HG03565 (cell line): ENCODE measurements around the gene KNOP1.

Experiments used
- ATAC-seq: cut with Tn5 transposase; IDR thresholded peaks from one replicate; pipeline ENCODE4 v1.9.1; 2021; ENCODE audit warnings: mild to moderate bottlenecking, moderate library complexity; ENCODE audit not compliant: unreplicated experiment

Gene KNOP1, protein sequence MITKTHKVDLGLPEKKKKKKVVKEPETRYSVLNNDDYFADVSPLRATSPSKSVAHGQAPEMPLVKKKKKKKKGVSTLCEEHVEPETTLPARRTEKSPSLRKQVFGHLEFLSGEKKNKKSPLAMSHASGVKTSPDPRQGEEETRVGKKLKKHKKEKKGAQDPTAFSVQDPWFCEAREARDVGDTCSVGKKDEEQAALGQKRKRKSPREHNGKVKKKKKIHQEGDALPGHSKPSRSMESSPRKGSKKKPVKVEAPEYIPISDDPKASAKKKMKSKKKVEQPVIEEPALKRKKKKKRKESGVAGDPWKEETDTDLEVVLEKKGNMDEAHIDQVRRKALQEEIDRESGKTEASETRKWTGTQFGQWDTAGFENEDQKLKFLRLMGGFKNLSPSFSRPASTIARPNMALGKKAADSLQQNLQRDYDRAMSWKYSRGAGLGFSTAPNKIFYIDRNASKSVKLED

DNA sequence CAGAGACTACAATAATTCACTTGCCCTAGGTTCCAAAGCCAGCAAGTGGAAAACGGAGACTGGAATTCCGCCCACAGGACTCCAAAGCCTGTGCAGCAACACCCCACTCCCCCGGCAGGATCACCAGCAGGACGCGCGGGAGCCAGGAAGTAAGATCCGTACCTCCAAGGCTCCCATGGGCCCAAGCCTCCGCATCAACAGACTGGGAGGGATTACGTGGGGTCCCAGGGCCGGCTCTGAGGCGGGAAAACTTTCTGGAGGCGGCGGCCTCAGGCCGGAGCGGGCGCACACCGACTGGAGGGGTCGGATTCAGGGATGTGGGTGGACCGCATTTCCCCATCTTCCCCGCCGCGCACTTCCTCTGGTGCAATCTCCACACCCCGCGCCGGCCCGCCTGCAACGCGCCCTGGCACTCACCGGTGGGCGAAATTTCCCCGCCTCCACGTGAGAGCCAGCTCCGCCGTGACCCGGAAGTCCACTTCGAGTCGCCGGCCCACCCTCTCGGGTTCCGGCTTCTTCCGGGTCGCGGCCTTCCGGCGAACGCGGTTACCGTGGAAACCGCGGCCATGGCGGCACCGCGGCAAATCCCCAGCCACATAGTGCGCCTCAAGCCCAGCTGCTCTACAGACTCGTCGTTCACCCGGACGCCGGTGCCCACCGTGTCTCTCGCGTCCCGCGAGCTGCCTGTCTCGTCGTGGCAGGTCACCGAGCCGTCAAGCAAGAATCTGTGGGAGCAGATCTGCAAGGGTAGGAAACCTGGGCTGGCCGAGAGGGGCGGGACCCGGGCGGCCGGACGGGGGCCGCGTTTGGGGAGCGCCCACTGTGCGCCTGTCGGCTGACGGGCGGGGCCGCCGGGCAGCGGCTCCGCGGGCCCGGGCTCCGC lies at the start of gene KNOP1, which contains the start of gene IQCK:
KNOP1 (minus strand) TSS at position 487 of the 883 bp plus-strand sequence. CDS start 3,192 bp downstream, outside the sequence.
IQCK (plus strand) TSS at position 531 of the 883 bp plus-strand sequence; CDS start at position 567, 36 bp downstream.
- ATAC-seq = peak; percentile 86

DNA sequence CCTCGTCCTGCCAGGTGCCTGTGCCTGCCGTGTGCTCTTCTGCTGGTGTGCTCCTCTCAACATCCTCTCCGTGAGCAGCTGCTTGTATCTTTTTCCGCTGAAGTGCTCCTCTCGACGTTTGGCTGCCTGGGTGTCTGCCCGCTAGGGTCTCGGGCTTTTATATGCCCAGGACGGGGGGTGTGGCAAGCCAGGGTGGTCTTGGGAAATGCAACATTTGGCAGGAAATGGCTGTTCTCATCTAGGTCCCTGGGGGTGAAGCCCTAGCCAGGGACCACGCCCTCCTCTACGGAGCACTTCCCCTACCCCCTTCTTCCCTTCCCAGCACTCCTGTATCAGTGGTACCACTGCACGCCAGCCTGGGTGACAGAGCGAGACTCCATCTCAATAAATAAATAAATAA lies 49.5 kb upstream of the KNOP1 start:
- ATAC-seq = no peak

DNA sequence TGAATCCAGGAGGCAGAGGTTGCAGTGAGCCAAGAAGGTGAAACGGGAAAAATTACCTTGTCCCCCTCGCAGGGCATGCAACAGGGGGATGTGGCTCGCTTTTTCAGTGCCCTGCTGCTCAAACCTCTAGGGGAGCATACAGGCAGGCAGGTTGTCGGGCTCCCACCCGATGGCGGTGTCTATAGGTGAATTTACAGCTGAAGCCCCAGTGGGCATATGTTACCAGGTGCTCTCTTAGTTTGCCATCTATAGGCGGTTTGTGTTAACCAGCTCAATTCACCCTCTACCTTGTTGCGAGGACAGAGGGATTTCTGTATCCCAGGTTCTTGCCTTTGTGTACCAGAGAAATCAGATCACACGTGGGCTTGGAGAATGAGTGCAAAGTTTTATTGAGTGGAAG lies 49.0 kb upstream of the KNOP1 start:
- no peak for ATAC-seq

DNA sequence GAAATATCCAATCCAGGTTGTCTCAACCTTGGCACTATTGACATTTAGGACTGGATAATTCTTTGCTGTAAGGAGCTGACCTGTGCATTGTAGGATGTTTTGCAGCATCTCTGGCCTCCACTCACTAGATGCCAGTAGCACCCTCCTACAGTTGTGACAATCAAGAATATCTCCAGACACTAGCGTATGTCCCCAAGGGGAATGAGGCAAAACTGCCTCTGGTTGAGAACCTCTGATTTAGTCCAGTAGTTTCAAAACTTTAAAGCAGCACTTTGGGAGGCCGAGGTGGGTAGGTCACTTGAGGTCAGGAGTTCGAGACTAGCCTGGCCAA lies 48.5 kb upstream of the KNOP1 start:
- no peak for ATAC-seq

DNA sequence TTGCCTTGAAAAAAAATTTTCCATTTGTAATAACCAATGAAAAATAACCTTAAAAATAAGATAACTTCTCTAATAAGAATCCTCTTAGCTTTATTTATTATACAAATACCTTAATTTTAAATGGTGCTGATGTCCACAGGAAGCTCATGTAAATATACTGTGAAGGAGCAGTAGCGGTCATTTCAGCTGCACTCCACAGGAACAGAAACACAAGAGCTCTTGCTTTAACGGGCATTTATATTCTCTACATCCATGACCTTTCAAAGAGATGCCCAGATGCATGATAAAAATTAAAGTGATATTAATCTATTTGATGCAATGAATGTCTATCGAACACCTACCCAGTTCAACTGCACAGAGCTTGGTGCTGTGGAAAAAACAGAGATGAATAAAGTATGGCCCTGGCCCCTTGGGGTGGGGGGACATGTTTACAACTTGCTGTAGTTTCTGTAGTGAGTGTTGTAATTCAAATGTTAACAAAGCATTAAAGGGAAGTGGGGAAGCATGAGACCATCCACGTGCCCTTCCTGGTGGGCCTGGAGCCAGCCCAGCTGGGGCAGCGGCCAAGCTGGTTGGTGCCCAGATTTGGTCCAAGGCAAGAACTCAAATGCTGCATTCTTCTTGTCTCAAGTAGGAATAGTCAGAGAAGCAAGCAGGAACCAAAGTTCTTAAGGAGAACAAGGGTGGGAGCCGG lies 48.0 kb upstream of the KNOP1 start:
- ATAC-seq = no peak

DNA sequence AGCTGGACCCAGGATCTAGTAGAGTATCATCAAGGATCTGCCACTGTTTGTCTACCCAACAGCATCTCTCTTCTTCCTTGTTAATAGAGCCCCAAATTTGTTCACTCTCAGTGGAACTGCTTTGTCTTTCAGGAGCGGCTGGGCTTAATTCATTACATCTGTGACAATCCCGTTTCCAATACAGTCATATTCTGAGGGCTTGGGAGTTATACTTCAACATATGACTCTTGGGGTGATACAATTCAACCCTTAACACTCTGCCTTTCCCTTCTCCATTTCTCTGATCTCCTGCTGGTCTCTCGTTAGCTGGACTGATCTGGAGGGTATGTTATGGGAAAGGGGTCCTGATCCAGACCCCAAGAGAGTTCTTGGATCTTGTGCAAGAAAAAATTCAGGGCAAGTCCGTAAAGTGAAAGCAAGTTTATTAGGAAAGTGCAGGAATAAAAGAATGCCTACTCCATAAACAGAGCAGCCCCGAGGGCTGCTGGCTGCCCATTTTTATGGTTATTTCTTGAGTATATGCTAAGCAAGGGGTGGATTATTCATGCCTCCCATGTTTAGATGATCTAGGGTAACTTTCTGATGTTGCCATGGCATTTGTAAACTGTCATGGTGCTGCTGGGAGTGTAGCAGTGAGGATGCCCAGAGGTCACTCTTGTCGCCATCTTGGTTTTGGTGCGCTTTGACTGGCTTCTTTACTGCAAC lies 42.5 kb upstream of the KNOP1 start:
- no peak for ATAC-seq

DNA sequence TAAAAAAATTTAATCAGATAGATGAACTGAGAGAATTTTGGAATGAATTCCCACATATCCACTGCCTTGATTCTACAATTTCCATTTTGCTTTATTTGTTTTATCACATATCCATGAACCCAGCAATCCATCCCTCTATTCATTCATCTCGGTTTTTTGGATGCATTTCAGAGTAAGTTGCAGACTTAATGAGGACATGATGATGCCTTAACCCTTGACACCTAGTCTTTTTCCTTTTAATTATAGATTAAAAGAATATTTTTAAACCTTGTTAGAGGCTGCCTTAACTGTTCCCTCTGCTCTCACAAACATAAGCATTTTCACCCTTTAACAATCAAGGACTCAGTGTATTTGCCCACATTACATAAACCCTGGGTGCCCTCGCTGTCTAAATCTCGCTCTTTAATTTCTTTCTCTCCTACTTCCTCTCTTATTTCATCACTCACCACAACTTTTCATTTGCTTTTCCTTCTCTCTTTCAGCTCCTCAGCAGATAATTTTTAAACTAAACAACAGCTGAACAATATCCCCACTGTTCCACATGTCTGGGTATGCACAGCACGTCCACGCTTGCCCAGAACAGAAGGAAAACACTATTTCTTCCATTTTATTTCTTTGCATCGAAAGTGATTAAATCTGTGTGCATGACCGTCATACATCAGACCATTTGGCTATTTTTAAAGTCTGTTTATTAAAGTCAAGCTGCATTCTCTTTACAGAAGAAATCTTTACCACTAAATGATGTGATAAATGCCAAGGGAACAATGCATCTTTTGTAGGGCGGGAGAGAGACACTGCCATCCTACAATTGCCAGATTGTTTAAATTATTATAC lies 40.0 kb upstream of the KNOP1 start:
- no peak for ATAC-seq

DNA sequence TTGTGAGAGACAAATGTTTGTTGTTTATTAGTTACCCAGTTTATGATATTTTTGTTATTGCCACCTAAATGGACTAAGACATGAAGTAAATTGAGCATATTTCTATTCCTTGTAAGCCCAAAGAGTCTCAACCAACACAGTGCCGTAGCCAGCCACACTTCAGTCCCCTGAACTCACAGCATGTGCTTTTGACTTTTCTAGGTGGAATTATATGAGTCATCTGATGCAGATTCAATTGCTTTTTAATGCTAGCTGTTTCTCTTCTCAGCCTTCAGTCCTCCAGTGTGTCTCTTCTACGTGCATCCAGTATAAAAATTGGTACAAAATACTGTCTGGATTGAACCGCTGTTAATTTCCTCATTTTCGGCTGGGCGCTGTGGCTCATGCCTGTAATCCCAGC lies 39.0 kb upstream of the KNOP1 start:
- ATAC-seq = no peak

DNA sequence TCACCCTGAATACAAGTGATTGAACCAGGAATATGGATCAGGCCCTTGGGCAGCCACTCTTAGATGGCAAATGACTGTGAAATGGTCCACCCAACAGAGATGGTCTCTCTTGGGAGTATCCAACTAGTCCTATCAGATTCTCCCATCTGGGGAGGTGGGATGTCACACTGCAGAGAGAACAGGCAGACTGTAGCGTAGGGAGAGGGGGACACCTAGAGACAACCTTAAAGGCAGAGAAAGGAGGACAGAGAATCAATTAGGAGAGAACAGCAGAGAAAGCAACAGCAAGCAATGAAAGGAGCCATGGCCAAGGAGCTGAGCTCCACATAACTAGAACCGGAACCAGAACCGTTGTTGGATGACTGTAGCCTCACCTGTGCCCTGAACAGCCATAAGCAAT lies 37.2 kb upstream of the KNOP1 start:
- ATAC-seq = no peak

DNA sequence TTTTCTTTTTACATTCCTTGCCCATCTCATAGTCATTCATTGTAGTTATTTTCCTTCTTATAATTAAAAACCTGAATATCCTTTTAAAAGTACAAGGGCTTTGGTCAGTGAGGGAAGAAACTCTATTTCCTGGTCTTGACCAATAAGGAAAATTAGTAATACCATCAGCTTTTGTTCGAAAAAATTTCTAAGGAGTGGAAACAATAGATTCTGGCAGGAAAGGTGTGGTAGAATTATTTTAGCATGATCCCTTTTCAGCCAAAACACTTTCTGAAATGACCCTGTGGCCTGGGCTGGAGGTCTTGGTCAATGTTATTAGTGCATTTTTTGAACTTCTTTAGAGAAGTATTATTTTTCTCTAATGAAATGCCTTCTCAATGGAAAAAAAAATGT lies 36.6 kb upstream of the KNOP1 start:
- no peak for ATAC-seq

DNA sequence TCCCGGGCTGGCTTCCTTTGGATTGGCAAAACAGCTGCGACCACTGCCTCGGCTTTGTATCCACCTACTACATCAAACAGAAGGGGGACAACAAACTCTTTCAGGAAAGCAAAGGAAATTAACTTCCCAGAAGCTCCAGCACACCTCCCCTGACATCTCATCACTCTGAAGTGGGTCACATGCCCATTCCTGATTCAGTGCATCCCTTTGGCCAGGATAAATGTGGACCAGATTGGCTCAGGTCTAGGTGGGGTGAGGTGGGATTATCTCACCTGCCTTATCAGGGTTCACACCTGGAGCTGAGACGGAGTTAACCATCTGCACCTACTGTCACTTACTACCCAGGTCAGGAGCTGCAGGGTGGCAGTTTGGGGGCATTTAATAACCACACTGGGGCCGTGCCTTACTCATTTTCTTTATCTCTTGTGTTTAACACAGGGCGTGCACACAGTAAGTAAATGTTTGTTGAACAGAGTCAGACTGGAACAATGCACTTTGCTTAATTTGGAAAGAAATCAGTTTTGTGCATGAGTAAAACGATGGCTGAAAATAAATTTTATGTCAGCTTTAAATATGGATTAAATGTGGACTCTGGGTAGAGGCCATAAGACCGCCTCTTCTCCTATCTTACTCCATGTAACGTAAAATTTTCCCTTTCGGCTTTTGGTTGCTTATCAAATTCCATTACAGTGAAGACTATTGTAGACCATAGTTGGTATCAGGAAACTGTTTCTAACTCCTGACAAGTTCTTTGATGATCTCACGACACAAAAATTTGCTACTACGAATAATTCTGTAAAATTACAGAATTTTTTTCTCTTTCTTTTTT lies 36.0 kb upstream of the KNOP1 start:
- ATAC-seq = no peak

DNA sequence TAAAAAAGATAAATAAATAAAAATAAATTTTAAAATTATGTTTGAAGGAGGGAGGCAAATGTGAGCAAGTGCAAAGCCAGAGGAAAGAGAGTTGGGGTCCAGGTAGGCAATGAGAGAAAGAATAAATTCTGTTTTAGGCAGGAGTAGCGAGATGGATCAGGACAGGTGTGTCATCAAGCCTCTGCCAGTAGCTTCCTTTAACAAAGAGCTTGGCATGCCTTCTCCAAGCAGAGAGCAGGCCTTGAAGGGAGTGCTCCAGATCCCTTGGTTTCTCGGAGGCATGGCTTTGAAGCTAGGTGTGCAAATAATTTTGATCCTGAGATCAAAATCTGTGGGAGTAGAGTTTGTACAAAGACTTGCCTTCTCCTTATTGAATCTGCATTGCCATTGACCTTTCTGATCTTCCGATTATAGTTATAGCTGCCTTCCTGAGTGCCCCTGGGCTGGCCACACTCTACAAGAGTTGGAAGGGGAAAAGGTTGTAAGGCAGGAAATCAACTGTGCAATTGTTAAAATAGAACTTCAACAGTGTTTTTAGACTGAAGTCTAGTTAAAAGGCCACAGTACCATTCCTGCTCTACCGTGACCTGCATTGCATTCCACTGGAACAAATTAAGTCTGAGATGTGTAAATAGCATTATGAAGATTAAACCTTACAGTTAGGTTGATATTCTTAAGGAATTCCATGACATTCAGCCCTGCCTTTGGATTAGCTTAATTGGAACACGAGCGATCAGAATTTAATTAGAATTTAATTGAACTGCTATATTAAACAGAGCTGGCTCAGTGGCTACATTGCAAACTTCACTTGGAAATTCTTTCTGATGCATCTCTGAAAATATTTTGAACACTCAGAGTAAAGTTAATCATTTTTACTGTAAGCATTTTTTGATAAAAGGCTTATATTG lies 33.7 kb upstream of the KNOP1 start:
- ATAC-seq = no peak

DNA sequence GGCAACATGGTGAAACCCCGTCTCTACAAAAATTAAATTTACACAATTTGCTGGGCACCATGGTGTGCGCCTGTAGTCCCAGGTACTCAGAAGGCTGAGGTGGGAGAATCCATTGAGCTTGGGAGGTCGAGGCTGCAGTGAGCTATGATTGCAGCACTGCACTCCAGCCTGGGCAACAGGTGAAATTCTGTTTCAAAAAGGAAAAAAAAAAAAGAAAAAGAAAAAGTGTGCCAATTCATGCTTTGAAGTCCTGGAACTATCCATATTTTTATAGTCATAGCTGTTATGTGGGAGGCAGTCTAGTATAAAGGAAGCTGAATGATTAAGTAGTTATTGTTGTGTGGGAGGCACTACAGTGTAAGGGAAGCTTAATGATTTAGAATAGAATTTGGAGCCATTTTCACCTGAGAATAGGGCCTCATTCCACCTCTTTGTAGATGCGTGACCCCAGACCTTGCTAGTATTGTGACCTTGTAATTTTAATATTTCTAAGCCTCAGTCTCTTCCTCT lies 31.6 kb upstream of the KNOP1 start:
- ATAC-seq = no peak

DNA sequence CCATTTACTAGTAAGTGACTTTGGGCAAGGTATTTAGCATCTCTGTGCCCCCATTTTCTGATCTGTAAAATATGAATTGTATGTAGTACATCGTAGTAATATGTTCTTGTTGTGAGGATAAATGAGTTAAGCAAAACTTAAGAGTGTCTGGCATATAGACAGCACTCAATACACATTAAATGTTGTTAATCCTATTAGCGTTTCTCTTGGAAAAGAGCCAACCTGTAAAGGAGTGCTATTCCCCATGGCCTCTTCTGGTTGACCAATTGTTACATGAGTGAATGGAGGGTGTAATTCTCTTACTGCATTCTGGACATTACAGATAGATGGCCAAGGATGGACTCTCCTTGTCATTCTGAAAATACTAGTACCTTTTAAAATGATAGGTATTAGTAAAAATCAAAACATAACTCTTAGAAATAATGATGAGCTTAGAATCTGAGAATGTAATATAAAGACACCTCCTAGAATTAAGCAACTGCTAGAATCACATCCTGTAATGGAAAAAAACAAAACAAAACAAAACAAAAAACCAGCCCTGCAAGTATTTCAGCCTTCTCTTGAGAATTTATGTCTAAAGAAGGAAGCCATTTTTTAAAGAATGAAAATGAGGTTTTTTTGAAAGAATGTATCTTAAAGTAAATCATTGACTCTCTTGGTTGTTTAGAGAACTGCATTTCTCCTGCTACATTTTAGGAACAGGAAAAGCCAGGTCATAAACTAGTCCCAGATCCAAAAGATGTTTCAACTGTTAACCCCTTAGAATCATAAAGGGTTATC lies 30.6 kb upstream of the KNOP1 start:
- ATAC-seq = no peak

DNA sequence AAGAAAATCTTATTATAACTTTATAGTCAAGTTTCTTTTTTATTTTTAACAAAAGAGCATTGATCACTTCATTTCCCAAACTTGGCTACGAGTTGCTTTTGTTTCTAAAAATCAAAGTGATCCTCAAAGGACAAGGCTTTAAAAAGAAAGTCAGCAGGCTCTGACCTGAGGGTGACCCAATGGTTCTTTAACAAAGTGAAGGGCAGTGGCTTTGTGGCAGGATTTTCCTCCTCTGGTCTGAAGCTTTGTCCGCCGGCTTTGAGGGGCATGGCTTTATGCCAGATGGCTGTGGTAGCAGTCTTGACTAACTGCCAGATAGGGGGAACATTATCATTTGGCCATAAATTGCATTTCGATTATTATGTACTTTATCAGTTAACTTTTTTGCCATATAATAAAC lies 28.5 kb upstream of the KNOP1 start:
- no peak for ATAC-seq

DNA sequence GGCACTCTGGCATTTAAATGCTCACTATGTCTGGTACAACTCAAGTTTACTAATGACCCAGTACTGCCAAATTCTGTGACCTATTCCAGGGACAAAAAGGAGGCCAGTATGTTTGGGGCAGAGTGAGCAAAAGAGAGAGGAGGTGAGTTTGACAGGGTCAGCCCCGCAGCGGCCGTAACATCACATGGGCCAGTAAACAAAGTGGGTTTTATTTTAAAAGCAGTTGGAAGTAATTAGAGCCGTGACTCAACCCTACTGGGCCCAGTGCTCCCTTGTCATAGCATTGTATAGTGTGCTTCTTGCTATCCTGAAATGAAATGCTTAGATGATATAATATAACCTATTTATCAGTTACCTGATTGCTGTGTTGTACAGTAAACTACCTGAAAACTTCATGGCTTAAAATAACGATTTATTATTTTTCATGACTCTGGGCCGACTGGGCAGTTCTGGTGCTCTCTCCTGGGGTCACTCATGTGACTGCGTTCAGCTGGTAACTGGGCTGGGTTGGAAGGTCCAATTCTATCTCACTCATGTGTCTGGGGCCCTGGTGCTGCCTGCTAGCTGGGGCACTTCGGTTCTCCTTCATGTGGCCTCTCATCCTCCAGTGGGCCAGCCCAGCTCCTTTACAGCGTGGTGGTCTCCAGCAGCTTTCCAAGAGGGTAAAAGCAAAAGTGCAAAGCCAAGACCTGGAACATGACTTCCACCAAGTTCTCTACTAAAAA lies 27.4 kb upstream of the KNOP1 start:
- ATAC-seq = no peak
